ENCODE results near the gene PPP6R2. TPM values are rescaled to one million over a fixed set of nuclear protein-coding genes. Genes with fewer than 3 reads are reported as not detected.

PPP6R2 gene
- total RNA-seq, 3 donors from 2014 or later (not counting 1 experiment from before 2014, with no cell fraction given), result 76.0 to 103 (median 78.1) TPM

DNA sequence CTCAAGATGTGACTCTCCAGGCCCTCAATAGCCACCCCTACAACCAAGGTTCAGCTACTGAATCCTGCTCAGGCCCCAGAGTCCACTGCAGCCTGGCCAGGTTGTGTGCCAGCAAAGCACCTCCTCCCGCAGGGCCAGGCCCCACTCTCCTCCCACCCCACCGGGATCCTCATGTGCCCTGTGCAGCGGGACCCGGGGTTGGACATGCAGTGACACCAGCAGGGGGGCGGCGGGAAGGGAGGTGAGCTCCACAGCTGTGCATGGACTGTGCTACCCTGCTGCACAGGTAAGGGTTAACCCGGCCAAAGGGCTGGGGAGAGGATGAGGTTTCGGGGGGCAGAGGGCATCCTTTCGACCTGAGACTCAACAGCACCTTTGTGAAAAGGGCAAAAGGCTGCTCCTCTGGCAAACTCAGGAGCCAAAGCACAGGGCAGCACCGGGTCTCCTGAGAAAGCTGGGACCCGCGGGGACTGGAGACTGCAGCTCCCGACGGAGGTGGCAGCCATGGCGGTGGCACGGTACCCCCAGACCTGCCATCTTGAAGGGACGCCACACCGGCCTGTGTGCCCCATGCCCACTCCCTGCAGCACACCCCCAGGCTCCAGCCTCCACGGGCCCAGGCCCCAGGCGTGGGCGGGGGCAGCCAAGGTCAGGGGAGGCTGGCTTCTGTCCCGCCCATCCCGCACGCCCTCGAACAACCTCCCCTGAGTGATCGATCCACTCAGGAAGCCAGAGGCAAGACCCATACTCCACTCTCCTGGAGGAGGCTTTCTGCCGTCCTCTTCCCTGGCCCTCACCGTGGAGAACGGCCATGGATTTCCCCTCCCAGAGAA is 46.3 kb upstream of the PPP6R2 start:
- WGBS (ENCODE audit: insufficient coverage), result 91% methylated on average over 29 of the region's 29 CpGs
- no peak overlapping the region for H3K27ac Mint-ChIP-seq
- Histone ChIP-seq H3K27me3 (ENCODE audit: control insufficient read depth, insufficient read depth, low read length) (no peaks in the 10 kb centered on the region), H3K4me1 (ENCODE audit: control insufficient read depth, insufficient read depth, low read length) (peaks cover 32% of the 10 kb centered on the region), H3K4me3 (ENCODE audit: low read length) (no peak overlapping the region), H3K27ac (ENCODE audit: low read length) (no peak overlapping the region), H3K9me3 (ENCODE audit: control insufficient read depth, insufficient read depth, low read length) (no peaks in the 10 kb centered on the region), H3K36me3 (ENCODE audit: control insufficient read depth, insufficient read depth, low read length) (no peaks in the 10 kb centered on the region)
- no peak overlapping the region for H3K4me3 Mint-ChIP-seq
- H3K36me3 Mint-ChIP-seq, result no peaks in the 10 kb centered on the region
- no peak for DNase-seq
- peaks cover 0 to 5% of the 10 kb centered on the region in 2 donors for H3K4me1 Mint-ChIP-seq
- no peaks in the 10 kb centered on the region for H3K9me3 Mint-ChIP-seq
- intact Hi-C loops (cut with micrococcal nuclease), result no loop called here
- peaks cover 9 to 17% of the 10 kb centered on the region in 2 donors for H3K27me3 Mint-ChIP-seq (ENCODE audit: low read depth in 2 of 2)
- no peak for TF ChIP-seq CTCF (IDR thresholded peaks at IDR 0.05)
- no peak for ATAC-seq

GRCh38 chr22:50297510-50298265 is 45.4 kb upstream of the PPP6R2 start:
- intact Hi-C loops (cut with micrococcal nuclease), result no loop called here
- Mint-ChIP-seq H3K27ac (no peak overlapping the region), H3K4me1 (peaks cover 0 to 2% of the 10 kb centered on the region in 2 donors), H3K9me3 (no peaks in the 10 kb centered on the region), H3K27me3 (ENCODE audit: low read depth in 2 of 2) (peaks cover 3 to 13% of the 10 kb centered on the region in 2 donors), H3K4me3 (no peak overlapping the region), H3K36me3 (no peaks in the 10 kb centered on the region)
- no peaks in the 10 kb centered on the region for H3K9me3 ChIP-seq (ENCODE audit: control insufficient read depth, insufficient read depth, low read length)
- H3K27ac ChIP-seq (ENCODE audit: low read length), result no peak overlapping the region
- no peak for TF ChIP-seq CTCF (IDR thresholded peaks at IDR 0.05)
- WGBS (ENCODE audit: insufficient coverage), result 90% methylated on average over 20 of the region's 20 CpGs
- no peaks in the 10 kb centered on the region for H3K27me3 ChIP-seq (ENCODE audit: control insufficient read depth, insufficient read depth, low read length)
- H3K36me3 ChIP-seq (ENCODE audit: control insufficient read depth, insufficient read depth, low read length), result no peaks in the 10 kb centered on the region
- ATAC-seq (no peak), DNase-seq (no peak)
- no peak overlapping the region for H3K4me3 ChIP-seq (ENCODE audit: low read length)
- H3K4me1 ChIP-seq (ENCODE audit: control insufficient read depth, insufficient read depth, low read length), result peaks cover 34% of the 10 kb centered on the region

DNA sequence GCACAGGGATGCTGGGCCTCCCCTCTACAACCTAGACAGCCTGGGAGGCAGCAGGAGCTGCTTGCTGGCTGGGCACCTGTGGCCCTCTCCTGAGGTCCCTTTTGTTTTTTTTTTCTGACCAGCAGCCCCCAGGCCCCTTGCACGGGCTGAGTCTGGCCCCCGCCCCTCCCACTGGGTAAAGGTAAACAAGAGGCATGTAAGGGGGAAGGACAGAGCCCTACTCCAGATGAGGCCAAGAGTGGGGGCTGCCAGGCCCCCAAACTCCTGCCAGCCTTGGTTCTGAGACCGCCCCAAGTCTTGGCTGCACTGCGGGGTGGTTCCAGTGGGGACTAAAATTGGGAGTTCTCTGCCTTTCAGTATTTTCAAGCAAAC is 44.9 kb upstream of the PPP6R2 start:
- Histone ChIP-seq H3K36me3 (ENCODE audit: control insufficient read depth, insufficient read depth, low read length) (no peaks in the 10 kb centered on the region), H3K27ac (ENCODE audit: low read length) (no peak overlapping the region), H3K27me3 (ENCODE audit: control insufficient read depth, insufficient read depth, low read length) (no peaks in the 10 kb centered on the region), H3K9me3 (ENCODE audit: control insufficient read depth, insufficient read depth, low read length) (no peaks in the 10 kb centered on the region), H3K4me1 (ENCODE audit: control insufficient read depth, insufficient read depth, low read length) (peaks cover 36% of the 10 kb centered on the region), H3K4me3 (ENCODE audit: low read length) (no peak overlapping the region)
- H3K4me1 Mint-ChIP-seq, result no peaks in the 10 kb centered on the region
- ATAC-seq (no peak), DNase-seq (no peak)
- no peak for TF ChIP-seq CTCF (IDR thresholded peaks at IDR 0.05)
- no peaks in the 10 kb centered on the region for H3K9me3 Mint-ChIP-seq
- WGBS (ENCODE audit: insufficient coverage), result 83% methylated on average over 4 of the region's 4 CpGs
- no peaks in the 10 kb centered on the region for H3K36me3 Mint-ChIP-seq
- H3K27ac Mint-ChIP-seq, result no peak overlapping the region
- H3K27me3 Mint-ChIP-seq (ENCODE audit: low read depth in 2 of 2), result peaks cover 0 to 9% of the 10 kb centered on the region in 2 donors
- no peak overlapping the region for H3K4me3 Mint-ChIP-seq
- intact Hi-C loops (cut with micrococcal nuclease), result no loop called here

Data from natural killer cell (primary cell).